Activated CD8-positive, alpha-beta memory T cell treated with anti-CD3 and anti-CD28 coated beads for 36 hours (primary cell): ENCODE data around the gene SIX2. TPM values are rescaled to one million over a fixed set of nuclear protein-coding genes. Genes with fewer than 3 reads are reported as not detected.

Experiments
- total RNA-seq, 2 experiments: library from RNA; stranded (reverse); gene quantifications; one replicate each; pipeline ENCODE4 v1.2.3, GENCODE V29; 2021

The SIX2 gene
- total RNA-seq, 2 experiments from 2014 or later = not detected

Other genes starting within 250 kb of the SIX2 start
- gene SIX3, start 67.8 kb downstream of the SIX2 start, total RNA-seq = under 1 TPM in 1 of 2 experiments, not detected in 1; 0.08 TPM